HEK293 (cell line): ENCODE results near the gene SFRP4.

Experiments
- HOXC10 ChIP-seq: sonication (generic); formaldehyde crosslinking; IDR thresholded peaks from 2 replicates; pipeline ENCODE4 v1.8.1; 2023; ENCODE audit warnings: mild to moderate bottlenecking, missing genetic modification reagents
- MYNN ChIP-seq: fragments of 450-650 bp; formaldehyde crosslinking; IDR thresholded peaks from 2 replicates; pipeline ENCODE4 v1.5.1; 2016; ENCODE audit warnings: missing biosample characterization, missing genetic modification characterization, borderline replicate concordance
- MZF1 ChIP-seq: fragments of 450-650 bp; formaldehyde crosslinking; IDR thresholded peaks from 2 replicates; pipeline ENCODE4 v1.5.1; 2017; ENCODE audit warnings: missing biosample characterization, missing genetic modification characterization, borderline replicate concordance
- SETDB1 ChIP-seq: IDR thresholded peaks from one replicate; pipeline ENCODE4 v1.6.1; 2017; ENCODE audit warnings: mild to moderate bottlenecking, low read length, moderate library complexity, mixed read lengths; ENCODE audit not compliant: insufficient read length
- TRIM28 ChIP-seq: IDR thresholded peaks from 2 replicates; pipeline ENCODE4 v1.6.1; 2011; ENCODE audit warnings: low read length, control low read depth, borderline replicate concordance
- WT1 ChIP-seq: fragments of 450-650 bp; formaldehyde crosslinking; IDR thresholded peaks from 2 replicates; pipeline ENCODE4 v1.5.1; 2016; ENCODE audit warnings: missing biosample characterization, missing genetic modification characterization
- ZBTB8A ChIP-seq: fragments of 450-650 bp; formaldehyde crosslinking; IDR thresholded peaks from 2 replicates; pipeline ENCODE4 v1.5.1; 2016; ENCODE audit warnings: missing biosample characterization, missing genetic modification characterization
- ZFP37 ChIP-seq: fragments of 450-650 bp; formaldehyde crosslinking; IDR thresholded peaks from 2 replicates; pipeline ENCODE4 v1.5.1; 2016; ENCODE audit warnings: missing biosample characterization, missing genetic modification characterization
- ZFP69B ChIP-seq: fragments of 450-650 bp; formaldehyde crosslinking; IDR thresholded peaks from 2 replicates; pipeline ENCODE4 v1.5.1; 2016; ENCODE audit warnings: missing biosample characterization, missing genetic modification characterization
- ZNF19 ChIP-seq: fragments of 450-650 bp; formaldehyde crosslinking; IDR thresholded peaks from 2 replicates; pipeline ENCODE4; 2016; ENCODE audit warnings: missing biosample characterization, missing genetic modification characterization, low read depth
- ZNF223 ChIP-seq: fragments of 450-650 bp; formaldehyde crosslinking; IDR thresholded peaks from 2 replicates; pipeline ENCODE4 v1.5.1; 2016; ENCODE audit warnings: missing biosample characterization, missing genetic modification characterization
- ZNF311 ChIP-seq: fragments of 450-650 bp; formaldehyde crosslinking; IDR thresholded peaks from 2 replicates; pipeline ENCODE4 v1.5.1; 2017; ENCODE audit warnings: missing biosample characterization, missing genetic modification characterization, borderline replicate concordance
- ZNF335 ChIP-seq: fragments of 450-650 bp; formaldehyde crosslinking; conservative IDR thresholded peaks from 2 replicates; pipeline ENCODE4 v1.5.1; 2016; ENCODE audit warnings: missing biosample characterization, missing genetic modification characterization
- ZNF350 ChIP-seq: fragments of 450-650 bp; formaldehyde crosslinking; IDR thresholded peaks from 2 replicates; pipeline ENCODE4 v1.5.0; 2017; ENCODE audit warnings: missing biosample characterization, mild to moderate bottlenecking, missing genetic modification characterization
- ZNF585B ChIP-seq: fragments of 450-650 bp; formaldehyde crosslinking; IDR thresholded peaks from 2 replicates; pipeline ENCODE4 v1.5.1; 2016; ENCODE audit warnings: missing biosample characterization, missing genetic modification characterization
- ZNF76 ChIP-seq: fragments of 450-650 bp; formaldehyde crosslinking; IDR thresholded peaks from 2 replicates; pipeline ENCODE4; 2016; ENCODE audit warnings: low read depth, missing biosample characterization, missing genetic modification characterization, borderline replicate concordance
- ZNF777 ChIP-seq: fragments of 450-650 bp; formaldehyde crosslinking; IDR thresholded peaks from 2 replicates; pipeline ENCODE4 v1.5.1; 2017; ENCODE audit warnings: missing biosample characterization, missing genetic modification characterization, borderline replicate concordance
- ZNF791 ChIP-seq: fragments of 450-650 bp; formaldehyde crosslinking; IDR thresholded peaks from 2 replicates; pipeline ENCODE4 v1.5.1; 2016; ENCODE audit warnings: missing biosample characterization, missing genetic modification characterization
- ZSCAN23 ChIP-seq: fragments of 450-650 bp; formaldehyde crosslinking; IDR thresholded peaks from 2 replicates; pipeline ENCODE4 v1.5.1; 2016; ENCODE audit warnings: missing biosample characterization, missing genetic modification characterization
- TF ChIP-seq, protein P1 (sequence below): fragments of 450-650 bp; formaldehyde crosslinking; IDR thresholded peaks from 2 replicates; pipeline ENCODE4 v1.5.1; 2017; ENCODE audit warnings: missing biosample characterization, missing genetic modification characterization
- TF ChIP-seq, protein P2 (sequence below): fragments of 450-650 bp; formaldehyde crosslinking; IDR thresholded peaks from 2 replicates; pipeline ENCODE4 v1.5.1; 2016; ENCODE audit warnings: missing biosample characterization, missing genetic modification characterization
- TF ChIP-seq, protein P3 (sequence below): fragments of 450-650 bp; formaldehyde crosslinking; IDR thresholded peaks from 2 replicates; pipeline ENCODE4 v1.5.1; 2017; ENCODE audit warnings: missing biosample characterization, missing genetic modification characterization
- TF ChIP-seq, protein P4 (sequence below): fragments of 450-650 bp; IDR thresholded peaks from 2 replicates; pipeline ENCODE4 v1.5.1; 2018; ENCODE audit warnings: missing biosample characterization, mild to moderate bottlenecking, missing genetic modification characterization
- TF ChIP-seq, protein P5 (sequence below): fragments of 450-650 bp; formaldehyde crosslinking; IDR thresholded peaks from 2 replicates; pipeline ENCODE4 v1.5.1; 2016; ENCODE audit warnings: missing biosample characterization, missing genetic modification characterization
- TF ChIP-seq, protein P6 (sequence below): fragments of 450-650 bp; formaldehyde crosslinking; IDR thresholded peaks from 2 replicates; pipeline ENCODE4 v1.5.1; 2016; ENCODE audit warnings: missing biosample characterization, missing genetic modification characterization
- TF ChIP-seq, protein P7 (sequence below): fragments of 450-650 bp; formaldehyde crosslinking; IDR thresholded peaks from 2 replicates; pipeline ENCODE4 v1.5.1; 2016; ENCODE audit warnings: missing biosample characterization, missing genetic modification characterization

The SFRP4 gene

DNA sequence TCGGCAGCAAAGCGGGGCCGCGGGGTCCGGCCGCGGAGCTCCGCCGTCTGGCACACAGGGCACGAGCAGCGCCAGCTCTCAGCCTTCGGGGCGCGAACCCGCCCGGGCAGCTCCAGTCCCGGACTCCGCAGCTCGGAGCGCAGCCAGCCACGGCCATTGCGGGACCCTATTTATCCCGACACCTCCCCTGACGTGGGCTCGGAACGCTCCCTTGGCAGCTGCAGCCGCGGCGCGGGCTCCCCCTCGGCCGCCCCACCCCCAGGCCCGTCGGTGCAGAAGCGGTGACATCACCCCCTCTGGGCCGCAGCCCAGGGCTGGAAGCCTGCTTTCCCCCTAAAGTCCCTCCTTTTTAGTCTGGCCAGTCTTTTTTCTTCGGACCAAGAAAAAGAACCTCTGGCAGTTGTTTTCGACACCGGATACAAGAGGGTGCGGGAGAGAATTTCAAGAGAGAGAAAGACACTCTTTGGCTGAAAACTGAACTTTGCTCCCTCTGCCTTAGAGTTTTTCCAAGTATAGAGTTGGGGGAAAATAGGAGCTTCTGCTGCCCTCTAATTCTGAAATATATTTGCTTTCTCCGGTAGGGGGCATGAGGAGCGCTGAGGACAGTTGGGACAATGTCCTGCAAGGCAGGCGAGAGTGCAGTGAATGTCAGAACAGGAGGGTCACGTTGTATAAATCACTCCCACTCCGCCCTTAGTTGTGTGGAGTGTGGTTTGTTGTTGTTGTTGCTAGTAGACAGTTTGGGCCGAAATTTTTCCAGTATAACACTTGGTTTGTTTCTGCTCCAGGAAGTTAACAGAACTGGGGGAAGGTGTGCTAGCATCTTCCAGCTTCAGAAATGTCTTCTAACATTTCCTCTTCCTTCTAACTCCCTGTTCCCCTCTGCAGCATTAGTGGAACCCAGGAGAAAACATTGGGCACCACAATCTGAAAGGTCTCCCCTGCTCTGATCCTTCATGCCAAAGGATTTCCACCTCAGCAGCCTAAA, at the start of gene SFRP4 (continued):
- TF ChIP-seq, protein P1, sequence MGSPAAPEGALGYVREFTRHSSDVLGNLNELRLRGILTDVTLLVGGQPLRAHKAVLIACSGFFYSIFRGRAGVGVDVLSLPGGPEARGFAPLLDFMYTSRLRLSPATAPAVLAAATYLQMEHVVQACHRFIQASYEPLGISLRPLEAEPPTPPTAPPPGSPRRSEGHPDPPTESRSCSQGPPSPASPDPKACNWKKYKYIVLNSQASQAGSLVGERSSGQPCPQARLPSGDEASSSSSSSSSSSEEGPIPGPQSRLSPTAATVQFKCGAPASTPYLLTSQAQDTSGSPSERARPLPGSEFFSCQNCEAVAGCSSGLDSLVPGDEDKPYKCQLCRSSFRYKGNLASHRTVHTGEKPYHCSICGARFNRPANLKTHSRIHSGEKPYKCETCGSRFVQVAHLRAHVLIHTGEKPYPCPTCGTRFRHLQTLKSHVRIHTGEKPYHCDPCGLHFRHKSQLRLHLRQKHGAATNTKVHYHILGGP: no peak
- TF ChIP-seq, protein P2, sequence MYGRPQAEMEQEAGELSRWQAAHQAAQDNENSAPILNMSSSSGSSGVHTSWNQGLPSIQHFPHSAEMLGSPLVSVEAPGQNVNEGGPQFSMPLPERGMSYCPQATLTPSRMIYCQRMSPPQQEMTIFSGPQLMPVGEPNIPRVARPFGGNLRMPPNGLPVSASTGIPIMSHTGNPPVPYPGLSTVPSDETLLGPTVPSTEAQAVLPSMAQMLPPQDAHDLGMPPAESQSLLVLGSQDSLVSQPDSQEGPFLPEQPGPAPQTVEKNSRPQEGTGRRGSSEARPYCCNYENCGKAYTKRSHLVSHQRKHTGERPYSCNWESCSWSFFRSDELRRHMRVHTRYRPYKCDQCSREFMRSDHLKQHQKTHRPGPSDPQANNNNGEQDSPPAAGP (tag by site-specific recombination): peak; percentile 20
- TF ChIP-seq ZNF76 (tag by site-specific recombination) (0 out of 2 replicates have a peak, but pooled peaks have one; percentile 24), TRIM28 (no peak), ZNF223 (tag by site-specific recombination) (no peak), MYNN (tag by site-specific recombination) (no peak), ZNF19 (no peak), HOXC10 (CRISPR knock-in tag) (no peak), ZSCAN23 (tag by site-specific recombination) (no peak), MZF1 (tag by site-specific recombination) (no peak), ZNF777 (tag by site-specific recombination) (peak; percentile 74; the same call in 1 of the 2 replicates), ZNF585B (tag by site-specific recombination) (no peak), ZBTB8A (peak; percentile 54; the same call in 1 of the 2 replicates), ZFP69B (tag by site-specific recombination) (no peak), ZNF791 (tag by site-specific recombination) (no peak), SETDB1 (no peak), ZFP37 (no peak), ZNF335 (tag by site-specific recombination) (peak; percentile 61), ZNF350 (tag by site-specific recombination) (no peak), WT1 (tag by site-specific recombination) (no peak), ZNF311 (tag by site-specific recombination) (no peak)
- TF ChIP-seq, protein P3, sequence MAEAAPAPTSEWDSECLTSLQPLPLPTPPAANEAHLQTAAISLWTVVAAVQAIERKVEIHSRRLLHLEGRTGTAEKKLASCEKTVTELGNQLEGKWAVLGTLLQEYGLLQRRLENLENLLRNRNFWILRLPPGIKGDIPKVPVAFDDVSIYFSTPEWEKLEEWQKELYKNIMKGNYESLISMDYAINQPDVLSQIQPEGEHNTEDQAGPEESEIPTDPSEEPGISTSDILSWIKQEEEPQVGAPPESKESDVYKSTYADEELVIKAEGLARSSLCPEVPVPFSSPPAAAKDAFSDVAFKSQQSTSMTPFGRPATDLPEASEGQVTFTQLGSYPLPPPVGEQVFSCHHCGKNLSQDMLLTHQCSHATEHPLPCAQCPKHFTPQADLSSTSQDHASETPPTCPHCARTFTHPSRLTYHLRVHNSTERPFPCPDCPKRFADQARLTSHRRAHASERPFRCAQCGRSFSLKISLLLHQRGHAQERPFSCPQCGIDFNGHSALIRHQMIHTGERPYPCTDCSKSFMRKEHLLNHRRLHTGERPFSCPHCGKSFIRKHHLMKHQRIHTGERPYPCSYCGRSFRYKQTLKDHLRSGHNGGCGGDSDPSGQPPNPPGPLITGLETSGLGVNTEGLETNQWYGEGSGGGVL: peak; percentile 46
- TF ChIP-seq, protein P4, sequence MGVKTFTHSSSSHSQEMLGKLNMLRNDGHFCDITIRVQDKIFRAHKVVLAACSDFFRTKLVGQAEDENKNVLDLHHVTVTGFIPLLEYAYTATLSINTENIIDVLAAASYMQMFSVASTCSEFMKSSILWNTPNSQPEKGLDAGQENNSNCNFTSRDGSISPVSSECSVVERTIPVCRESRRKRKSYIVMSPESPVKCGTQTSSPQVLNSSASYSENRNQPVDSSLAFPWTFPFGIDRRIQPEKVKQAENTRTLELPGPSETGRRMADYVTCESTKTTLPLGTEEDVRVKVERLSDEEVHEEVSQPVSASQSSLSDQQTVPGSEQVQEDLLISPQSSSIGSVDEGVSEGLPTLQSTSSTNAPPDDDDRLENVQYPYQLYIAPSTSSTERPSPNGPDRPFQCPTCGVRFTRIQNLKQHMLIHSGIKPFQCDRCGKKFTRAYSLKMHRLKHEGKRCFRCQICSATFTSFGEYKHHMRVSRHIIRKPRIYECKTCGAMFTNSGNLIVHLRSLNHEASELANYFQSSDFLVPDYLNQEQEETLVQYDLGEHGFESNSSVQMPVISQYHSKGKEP (tag by site-specific recombination): no peak
- TF ChIP-seq, protein P5, sequence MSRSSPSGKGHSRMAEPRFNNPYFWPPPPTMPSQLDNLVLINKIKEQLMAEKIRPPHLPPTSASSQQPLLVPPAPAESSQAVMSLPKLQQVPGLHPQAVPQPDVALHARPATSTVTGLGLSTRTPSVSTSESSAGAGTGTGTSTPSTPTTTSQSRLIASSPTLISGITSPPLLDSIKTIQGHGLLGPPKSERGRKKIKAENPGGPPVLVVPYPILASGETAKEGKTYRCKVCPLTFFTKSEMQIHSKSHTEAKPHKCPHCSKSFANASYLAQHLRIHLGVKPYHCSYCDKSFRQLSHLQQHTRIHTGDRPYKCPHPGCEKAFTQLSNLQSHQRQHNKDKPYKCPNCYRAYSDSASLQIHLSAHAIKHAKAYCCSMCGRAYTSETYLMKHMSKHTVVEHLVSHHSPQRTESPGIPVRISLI: no peak
- TF ChIP-seq, protein P6, sequence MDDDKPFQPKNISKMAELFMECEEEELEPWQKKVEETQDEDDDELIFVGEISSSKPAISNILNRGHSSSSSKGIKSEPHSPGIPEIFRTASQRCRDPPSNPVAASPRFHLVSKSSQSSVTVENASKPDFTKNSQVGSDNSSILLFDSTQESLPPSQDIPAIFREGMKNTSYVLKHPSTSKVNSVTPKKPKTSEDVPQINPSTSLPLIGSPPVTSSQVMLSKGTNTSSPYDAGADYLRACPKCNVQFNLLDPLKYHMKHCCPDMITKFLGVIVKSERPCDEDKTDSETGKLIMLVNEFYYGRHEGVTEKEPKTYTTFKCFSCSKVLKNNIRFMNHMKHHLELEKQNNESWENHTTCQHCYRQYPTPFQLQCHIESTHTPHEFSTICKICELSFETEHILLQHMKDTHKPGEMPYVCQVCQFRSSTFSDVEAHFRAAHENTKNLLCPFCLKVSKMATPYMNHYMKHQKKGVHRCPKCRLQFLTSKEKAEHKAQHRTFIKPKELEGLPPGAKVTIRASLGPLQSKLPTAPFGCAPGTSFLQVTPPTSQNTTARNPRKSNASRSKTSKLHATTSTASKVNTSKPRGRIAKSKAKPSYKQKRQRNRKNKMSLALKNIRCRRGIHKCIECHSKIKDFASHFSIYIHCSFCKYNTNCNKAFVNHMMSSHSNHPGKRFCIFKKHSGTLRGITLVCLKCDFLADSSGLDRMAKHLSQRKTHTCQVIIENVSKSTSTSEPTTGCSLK (tag by site-specific recombination): no peak
- TF ChIP-seq, protein P7, sequence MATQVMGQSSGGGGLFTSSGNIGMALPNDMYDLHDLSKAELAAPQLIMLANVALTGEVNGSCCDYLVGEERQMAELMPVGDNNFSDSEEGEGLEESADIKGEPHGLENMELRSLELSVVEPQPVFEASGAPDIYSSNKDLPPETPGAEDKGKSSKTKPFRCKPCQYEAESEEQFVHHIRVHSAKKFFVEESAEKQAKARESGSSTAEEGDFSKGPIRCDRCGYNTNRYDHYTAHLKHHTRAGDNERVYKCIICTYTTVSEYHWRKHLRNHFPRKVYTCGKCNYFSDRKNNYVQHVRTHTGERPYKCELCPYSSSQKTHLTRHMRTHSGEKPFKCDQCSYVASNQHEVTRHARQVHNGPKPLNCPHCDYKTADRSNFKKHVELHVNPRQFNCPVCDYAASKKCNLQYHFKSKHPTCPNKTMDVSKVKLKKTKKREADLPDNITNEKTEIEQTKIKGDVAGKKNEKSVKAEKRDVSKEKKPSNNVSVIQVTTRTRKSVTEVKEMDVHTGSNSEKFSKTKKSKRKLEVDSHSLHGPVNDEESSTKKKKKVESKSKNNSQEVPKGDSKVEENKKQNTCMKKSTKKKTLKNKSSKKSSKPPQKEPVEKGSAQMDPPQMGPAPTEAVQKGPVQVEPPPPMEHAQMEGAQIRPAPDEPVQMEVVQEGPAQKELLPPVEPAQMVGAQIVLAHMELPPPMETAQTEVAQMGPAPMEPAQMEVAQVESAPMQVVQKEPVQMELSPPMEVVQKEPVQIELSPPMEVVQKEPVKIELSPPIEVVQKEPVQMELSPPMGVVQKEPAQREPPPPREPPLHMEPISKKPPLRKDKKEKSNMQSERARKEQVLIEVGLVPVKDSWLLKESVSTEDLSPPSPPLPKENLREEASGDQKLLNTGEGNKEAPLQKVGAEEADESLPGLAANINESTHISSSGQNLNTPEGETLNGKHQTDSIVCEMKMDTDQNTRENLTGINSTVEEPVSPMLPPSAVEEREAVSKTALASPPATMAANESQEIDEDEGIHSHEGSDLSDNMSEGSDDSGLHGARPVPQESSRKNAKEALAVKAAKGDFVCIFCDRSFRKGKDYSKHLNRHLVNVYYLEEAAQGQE (tag by site-specific recombination): no peak
